ENCODE data around the gene FGFR2. TPM values are rescaled to one million over a fixed set of nuclear protein-coding genes. Genes with fewer than 3 reads are reported as not detected.

Gene FGFR2
- total RNA-seq, 2 experiments from 2014 or later = not detected

GRCh38 chr10:121539786-121540185, 58.5 kb downstream of the FGFR2 start:
- ChIA-PET CTCF (no interaction called here), POLR2A (no interaction called here)
- Mint-ChIP-seq H3K27me3 (no peaks in the 10 kb centered on the region), H3K27ac (no peak overlapping the region), H3K4me1 (no peaks in the 10 kb centered on the region), H3K4me3 (no peak overlapping the region), H3K9me3 (ENCODE audit: low read depth) (no peaks in the 10 kb centered on the region), H3K36me3 (ENCODE audit: low read depth) (no peaks in the 10 kb centered on the region)
- intact Hi-C loops (cut with DNase I, micrococcal nuclease) = no loop called here
- ATAC-seq (no peak), DNase-seq (no peak)

GRCh38 chr10:121536310-121536913, 61.8 kb downstream of the FGFR2 start:
- ATAC-seq (no peak), DNase-seq (no peak)
- Mint-ChIP-seq H3K4me3 (no peak overlapping the region), H3K27me3 (no peaks in the 10 kb centered on the region), H3K36me3 (ENCODE audit: low read depth) (no peaks in the 10 kb centered on the region), H3K27ac (no peak overlapping the region), H3K9me3 (ENCODE audit: low read depth) (no peaks in the 10 kb centered on the region), H3K4me1 (no peaks in the 10 kb centered on the region)
- POLR2A ChIA-PET = no interaction called here
- CTCF ChIA-PET = no interaction called here
- intact Hi-C loops (cut with DNase I, micrococcal nuclease) = no loop called here

- Mint-ChIP-seq H3K4me3 (no peak overlapping the region), H3K9me3 (ENCODE audit: low read depth) (no peaks in the 10 kb centered on the region), H3K36me3 (ENCODE audit: low read depth) (no peaks in the 10 kb centered on the region), H3K4me1 (no peaks in the 10 kb centered on the region), H3K27ac (no peak overlapping the region), H3K27me3 (no peaks in the 10 kb centered on the region)
- intact Hi-C loops (cut with DNase I, micrococcal nuclease) = no loop called here
- POLR2A ChIA-PET = no interaction called here
- DNase-seq (no peak), ATAC-seq (no peak)
- CTCF ChIA-PET = no interaction called here
Measured at GRCh38 chr10:121535381-121535780, 62.9 kb downstream of the FGFR2 start.

- Mint-ChIP-seq H3K9me3 (ENCODE audit: low read depth) (no peaks in the 10 kb centered on the region), H3K4me1 (no peaks in the 10 kb centered on the region), H3K27me3 (peaks cover 3% of the 10 kb centered on the region), H3K27ac (no peak overlapping the region), H3K36me3 (ENCODE audit: low read depth) (no peaks in the 10 kb centered on the region), H3K4me3 (no peak overlapping the region)
- intact Hi-C loops (cut with DNase I, micrococcal nuclease) = no loop called here
- CTCF ChIA-PET = no interaction called here
- no peak for DNase-seq
- ATAC-seq = no peak
- POLR2A ChIA-PET = no interaction called here
Measured at GRCh38 chr10:121532292-121532864, 65.9 kb downstream of the FGFR2 start.

- no peak for DNase-seq
Measured at GRCh38 chr10:121531830-121532178, 66.4 kb downstream of the FGFR2 start.

GRCh38 chr10:121531076-121531829, 67.0 kb downstream of the FGFR2 start:
- Mint-ChIP-seq H3K4me1 (no peaks in the 10 kb centered on the region), H3K27me3 (peaks cover 3% of the 10 kb centered on the region), H3K36me3 (ENCODE audit: low read depth) (no peaks in the 10 kb centered on the region), H3K27ac (no peak overlapping the region), H3K9me3 (ENCODE audit: low read depth) (no peaks in the 10 kb centered on the region), H3K4me3 (no peak overlapping the region)
- intact Hi-C loops (cut with DNase I, micrococcal nuclease) = no loop called here
- CTCF ChIA-PET = no interaction called here
- ATAC-seq (no peak), DNase-seq (no peak)
- POLR2A ChIA-PET = no interaction called here

More at GRCh38 chr10:121531830-121532178, 66.4 kb downstream of the FGFR2 start:
- no peak for ATAC-seq
- Mint-ChIP-seq H3K36me3 (ENCODE audit: low read depth) (no peaks in the 10 kb centered on the region), H3K9me3 (ENCODE audit: low read depth) (no peaks in the 10 kb centered on the region), H3K27ac (no peak overlapping the region), H3K27me3 (peaks cover 3% of the 10 kb centered on the region), H3K4me1 (no peaks in the 10 kb centered on the region), H3K4me3 (no peak overlapping the region)
- intact Hi-C loops (cut with DNase I, micrococcal nuclease) = no loop called here
- ChIA-PET CTCF (no interaction called here), POLR2A (no interaction called here)

- POLR2A ChIA-PET = no interaction called here
- intact Hi-C loops (cut with DNase I, micrococcal nuclease) = no loop called here
- CTCF ChIA-PET = no interaction called here
- Mint-ChIP-seq H3K27me3 (peaks cover 3% of the 10 kb centered on the region), H3K27ac (no peak overlapping the region), H3K36me3 (ENCODE audit: low read depth) (no peaks in the 10 kb centered on the region), H3K4me3 (no peak overlapping the region), H3K9me3 (ENCODE audit: low read depth) (no peaks in the 10 kb centered on the region), H3K4me1 (no peaks in the 10 kb centered on the region)
- DNase-seq = no peak
- ATAC-seq = no peak
Measured at GRCh38 chr10:121530481-121531075, 67.7 kb downstream of the FGFR2 start.

GRCh38 chr10:121527690-121528089, 70.6 kb downstream of the FGFR2 start:
- Mint-ChIP-seq H3K9me3 (ENCODE audit: low read depth) (no peaks in the 10 kb centered on the region), H3K4me1 (no peaks in the 10 kb centered on the region), H3K36me3 (ENCODE audit: low read depth) (no peaks in the 10 kb centered on the region), H3K27me3 (peaks cover 3% of the 10 kb centered on the region), H3K4me3 (no peak overlapping the region), H3K27ac (no peak overlapping the region)
- ATAC-seq (no peak), DNase-seq (no peak)
- POLR2A ChIA-PET = no interaction called here
- intact Hi-C loops (cut with DNase I, micrococcal nuclease) = no loop called here
- CTCF ChIA-PET = no interaction called here

- H3K27me3 Mint-ChIP-seq = peaks cover 3% of the 10 kb centered on the region
- DNase-seq (no peak), ATAC-seq (no peak)
- intact Hi-C loops (cut with DNase I, micrococcal nuclease) = no loop called here
- no peaks in the 10 kb centered on the region for H3K36me3 Mint-ChIP-seq (ENCODE audit: low read depth)
- H3K9me3 Mint-ChIP-seq (ENCODE audit: low read depth) = peaks cover 2% of the 10 kb centered on the region
- POLR2A ChIA-PET = no interaction called here
- H3K4me1 Mint-ChIP-seq = no peaks in the 10 kb centered on the region
- CTCF ChIA-PET = interaction anchor here (0.6 kb wide), 1 partner anchor 287 kb away, joined by 3 read pairs; no protein-coding TSS in a partner anchor
- H3K4me3 Mint-ChIP-seq = no peak overlapping the region
- no peak overlapping the region for H3K27ac Mint-ChIP-seq
Measured at GRCh38 chr10:121526801-121527221, 71.4 kb downstream of the FGFR2 start.

GRCh38 chr10:121526135-121526790, 72.0 kb downstream of the FGFR2 start:
- CTCF ChIA-PET = interaction anchor here (0.6 kb wide), 1 partner anchor 288 kb away, joined by 3 read pairs; no protein-coding TSS in a partner anchor
- Mint-ChIP-seq H3K4me3 (no peak overlapping the region), H3K36me3 (ENCODE audit: low read depth) (no peaks in the 10 kb centered on the region)

GRCh38 chr10:121525251-121526134, 72.8 kb downstream of the FGFR2 start:
- peaks cover 3% of the 10 kb centered on the region for H3K9me3 Mint-ChIP-seq (ENCODE audit: low read depth)
- H3K4me3 Mint-ChIP-seq = no peak overlapping the region
- no peak for DNase-seq
- H3K36me3 Mint-ChIP-seq (ENCODE audit: low read depth) = no peaks in the 10 kb centered on the region
- H3K27ac Mint-ChIP-seq = no peak overlapping the region
- peaks cover 3% of the 10 kb centered on the region for H3K27me3 Mint-ChIP-seq
- ATAC-seq = no peak
- CTCF ChIA-PET = interaction anchor here (1.0 kb wide), 1 partner anchor 8 kb away, joined by 3 read pairs; no protein-coding TSS in a partner anchor
- POLR2A ChIA-PET = no interaction called here
- H3K4me1 Mint-ChIP-seq = no peaks in the 10 kb centered on the region
- intact Hi-C loops (cut with DNase I, micrococcal nuclease) = no loop called here

More at GRCh38 chr10:121526135-121526790, 72.0 kb downstream of the FGFR2 start:
- POLR2A ChIA-PET = no interaction called here
- no peaks in the 10 kb centered on the region for H3K4me1 Mint-ChIP-seq
- H3K9me3 Mint-ChIP-seq (ENCODE audit: low read depth) = peaks cover 3% of the 10 kb centered on the region
- no peak for DNase-seq
- no peak for ATAC-seq
- intact Hi-C loops (cut with DNase I, micrococcal nuclease) = no loop called here
- no peak overlapping the region for H3K27ac Mint-ChIP-seq
- H3K27me3 Mint-ChIP-seq = peaks cover 3% of the 10 kb centered on the region
